ENCODE results near the gene CLCA1. TPM values are rescaled to one million over a fixed set of nuclear protein-coding genes. Genes with fewer than 3 reads are reported as not detected.

Gene CLCA1
- total RNA-seq, 1 donor from 2014 or later: not detected

- Histone ChIP-seq H3K9me3 (ENCODE audit: control insufficient read depth in 3 of 3, low read length in 3 of 3) (no peaks in the 10 kb centered on the region), H3K27ac (ENCODE audit: low read depth, low read length) (no peak overlapping the region), H3K4me1 (ENCODE audit: control insufficient read depth in 3 of 3, insufficient read depth in 3 of 3, low read length in 3 of 3) (no peaks in the 10 kb centered on the region), H3K36me3 (ENCODE audit: control insufficient read depth in 3 of 3, insufficient read depth in 3 of 3, low read length in 3 of 3) (no peaks in the 10 kb centered on the region), H3K27me3 (ENCODE audit: control insufficient read depth in 3 of 3, insufficient read depth in 3 of 3, low read length in 3 of 3) (no peaks in the 10 kb centered on the region), H3K4me3 (ENCODE audit: low read length in 3 of 3) (no peak overlapping the region), H3K9ac (ENCODE audit: low read depth in 1 of 3, low read length in 3 of 3) (no peak overlapping the region)
Measured at GRCh38 chr1:86537928-86538695, 69.4 kb downstream of the CLCA1 start.

- Histone ChIP-seq H3K4me1 (ENCODE audit: control insufficient read depth in 3 of 3, insufficient read depth in 3 of 3, low read length in 3 of 3) (no peaks in the 10 kb centered on the region), H3K4me3 (ENCODE audit: low read length in 3 of 3) (no peak overlapping the region), H3K27ac (ENCODE audit: low read depth, low read length) (no peak overlapping the region), H3K9ac (ENCODE audit: low read depth in 1 of 3, low read length in 3 of 3) (no peak overlapping the region), H3K27me3 (ENCODE audit: control insufficient read depth in 3 of 3, insufficient read depth in 3 of 3, low read length in 3 of 3) (no peaks in the 10 kb centered on the region), H3K36me3 (ENCODE audit: control insufficient read depth in 3 of 3, insufficient read depth in 3 of 3, low read length in 3 of 3) (no peaks in the 10 kb centered on the region), H3K9me3 (ENCODE audit: control insufficient read depth in 3 of 3, low read length in 3 of 3) (no peaks in the 10 kb centered on the region)
Measured at GRCh38 chr1:86538775-86539174, 70.0 kb downstream of the CLCA1 start.

GRCh38 chr1:86541859-86542258 lies 73.1 kb downstream of the CLCA1 start:
- H3K36me3 ChIP-seq (ENCODE audit: control insufficient read depth in 3 of 3, insufficient read depth in 3 of 3, low read length in 3 of 3): no peaks in the 10 kb centered on the region
- H3K27ac ChIP-seq (ENCODE audit: low read depth, low read length): no peak overlapping the region
- H3K9me3 ChIP-seq (ENCODE audit: control insufficient read depth in 3 of 3, low read length in 3 of 3): no peaks in the 10 kb centered on the region
- no peak overlapping the region for H3K4me3 ChIP-seq (ENCODE audit: low read length in 3 of 3)
- H3K9ac ChIP-seq (ENCODE audit: low read depth in 1 of 3, low read length in 3 of 3): no peak overlapping the region
- no peaks in the 10 kb centered on the region for H3K4me1 ChIP-seq (ENCODE audit: control insufficient read depth in 3 of 3, insufficient read depth in 3 of 3, low read length in 3 of 3)
- no peaks in the 10 kb centered on the region for H3K27me3 ChIP-seq (ENCODE audit: control insufficient read depth in 3 of 3, insufficient read depth in 3 of 3, low read length in 3 of 3)

GRCh38 chr1:86542631-86543030 lies 73.9 kb downstream of the CLCA1 start:
- H3K27ac ChIP-seq (ENCODE audit: low read depth, low read length): no peak overlapping the region
- no peak overlapping the region for H3K9ac ChIP-seq (ENCODE audit: low read depth in 1 of 3, low read length in 3 of 3)
- no peaks in the 10 kb centered on the region for H3K36me3 ChIP-seq (ENCODE audit: control insufficient read depth in 3 of 3, insufficient read depth in 3 of 3, low read length in 3 of 3)
- no peaks in the 10 kb centered on the region for H3K9me3 ChIP-seq (ENCODE audit: control insufficient read depth in 3 of 3, low read length in 3 of 3)
- H3K27me3 ChIP-seq (ENCODE audit: control insufficient read depth in 3 of 3, insufficient read depth in 3 of 3, low read length in 3 of 3): no peaks in the 10 kb centered on the region
- H3K4me3 ChIP-seq (ENCODE audit: low read length in 3 of 3): no peak overlapping the region
- no peaks in the 10 kb centered on the region for H3K4me1 ChIP-seq (ENCODE audit: control insufficient read depth in 3 of 3, insufficient read depth in 3 of 3, low read length in 3 of 3)

- no peak within 1 kb of the TSS for H3K27ac ChIP-seq (ENCODE audit: low read depth, low read length)
- H3K9me3 ChIP-seq (ENCODE audit: control insufficient read depth in 3 of 3, low read length in 3 of 3): no peaks in the 10 kb centered on the region
- no peak within 1 kb of the TSS for H3K9ac ChIP-seq (ENCODE audit: low read depth in 1 of 3, low read length in 3 of 3)
Measured at GRCh38 chr1:86546787-86547221, 78.1 kb downstream of the CLCA1 start, which contains the start of gene CLCA4. TSS of gene CLCA4 (plus strand) at chr1:86547078. CDS start at chr1:86547120, 42 bp downstream.

GRCh38 chr1:86548839-86549238 lies 80.1 kb downstream of the CLCA1 start:
- Histone ChIP-seq H3K4me1 (ENCODE audit: control insufficient read depth in 3 of 3, insufficient read depth in 3 of 3, low read length in 3 of 3) (no peaks in the 10 kb centered on the region), H3K27me3 (ENCODE audit: control insufficient read depth in 3 of 3, insufficient read depth in 3 of 3, low read length in 3 of 3) (no peaks in the 10 kb centered on the region), H3K4me3 (ENCODE audit: low read length in 3 of 3) (no peak overlapping the region), H3K27ac (ENCODE audit: low read depth, low read length) (no peak overlapping the region), H3K36me3 (ENCODE audit: control insufficient read depth in 3 of 3, insufficient read depth in 3 of 3, low read length in 3 of 3) (no peaks in the 10 kb centered on the region), H3K9me3 (ENCODE audit: control insufficient read depth in 3 of 3, low read length in 3 of 3) (peaks cover 0 to 3% (median 0%) of the 10 kb centered on the region in 3 donors), H3K9ac (ENCODE audit: low read depth in 1 of 3, low read length in 3 of 3) (no peak overlapping the region)

More at GRCh38 chr1:86546787-86547221, 78.1 kb downstream of the CLCA1 start, which contains the start of gene CLCA4:
- Histone ChIP-seq H3K4me3 (ENCODE audit: low read length in 3 of 3) (no peak within 1 kb of the TSS), H3K27me3 (ENCODE audit: control insufficient read depth in 3 of 3, insufficient read depth in 3 of 3, low read length in 3 of 3) (no peaks in the 10 kb centered on the region), H3K4me1 (ENCODE audit: control insufficient read depth in 3 of 3, insufficient read depth in 3 of 3, low read length in 3 of 3) (no peaks in the 10 kb centered on the region), H3K36me3 (ENCODE audit: control insufficient read depth in 3 of 3, insufficient read depth in 3 of 3, low read length in 3 of 3) (no peaks in the 10 kb centered on the region)

Other genes with a start within 250 kb of the CLCA1 start
- 18.3 TPM for gene ODF2L, start 72.6 kb upstream of the CLCA1 start, total RNA-seq
- gene CLCA2, start 44.8 kb upstream of the CLCA1 start, total RNA-seq: not detected
- not detected for gene CLCA4, start 78.2 kb downstream of the CLCA1 start, total RNA-seq
- 57.9 TPM for gene SH3GLB1, start 235.6 kb downstream of the CLCA1 start, total RNA-seq

Data from skeletal muscle tissue (tissue), 4 donors.